Measurements from ENCODE around the gene KLF5.

KLF5 gene

GRCh38 chr13:73075954-73076353 is 17.1 kb downstream of the KLF5 start:
- H3K36me3 ChIP-seq (ENCODE audit: control insufficient read depth, low read length): no peaks in the 10 kb centered on the region
- no peaks in the 10 kb centered on the region for H3K79me2 ChIP-seq (ENCODE audit: control insufficient read depth, low read length)
- H3K4me2 ChIP-seq (ENCODE audit: low read length): no peak overlapping the region
- no peak for TF ChIP-seq EZH2phosphoT487 (IDR thresholded peaks at IDR 0.05; ENCODE audit: borderline replicate concordance, low read length)
- H4K20me1 ChIP-seq (ENCODE audit: control insufficient read depth, insufficient read depth, low read depth, low read length): no peaks in the 10 kb centered on the region
- no peaks in the 10 kb centered on the region for H3K9me3 ChIP-seq (ENCODE audit: control insufficient read depth, insufficient read depth, low read length)
- H3K27me3 ChIP-seq (ENCODE audit: control insufficient read depth, low read length): no peaks in the 10 kb centered on the region; the same call in 1 of the 2 replicates
- no peak overlapping the region for H3K4me3 ChIP-seq (ENCODE audit: low read length)
- H3K4me1 ChIP-seq (ENCODE audit: control insufficient read depth, low read length): no peaks in the 10 kb centered on the region
- no peak overlapping the region for H3K27ac ChIP-seq (ENCODE audit: low read depth, low read length)
- H3K9me2 ChIP-seq (replicated peaks; ENCODE audit: control insufficient read depth, low read length): no peaks in the 10 kb centered on the region
- H3F3A ChIP-seq (ENCODE audit: control insufficient read depth, insufficient read depth): no peaks in the 10 kb centered on the region

GRCh38 chr13:73077865-73078264 is 19.1 kb downstream of the KLF5 start:
- Histone ChIP-seq H3K4me2 (ENCODE audit: low read length) (no peak overlapping the region), H3K4me3 (ENCODE audit: low read length) (no peak overlapping the region), H3K27me3 (ENCODE audit: control insufficient read depth, low read length) (no peaks in the 10 kb centered on the region; the same call in 1 of the 2 replicates), H3K36me3 (ENCODE audit: control insufficient read depth, low read length) (no peaks in the 10 kb centered on the region), H3F3A (ENCODE audit: control insufficient read depth, insufficient read depth) (no peaks in the 10 kb centered on the region), H3K9me2 (replicated peaks; ENCODE audit: control insufficient read depth, low read length) (no peaks in the 10 kb centered on the region), H4K20me1 (ENCODE audit: control insufficient read depth, insufficient read depth, low read depth, low read length) (no peaks in the 10 kb centered on the region), H3K4me1 (ENCODE audit: control insufficient read depth, low read length) (no peaks in the 10 kb centered on the region), H3K79me2 (ENCODE audit: control insufficient read depth, low read length) (no peaks in the 10 kb centered on the region), H3K27ac (ENCODE audit: low read depth, low read length) (no peak overlapping the region), H3K9me3 (ENCODE audit: control insufficient read depth, insufficient read depth, low read length) (no peaks in the 10 kb centered on the region)
- TF ChIP-seq CTCF (IDR thresholded peaks at IDR 0.05; ENCODE audit: low read depth, low read length, poor library complexity, severe bottlenecking): no peak
- no peak for TF ChIP-seq EZH2phosphoT487 (IDR thresholded peaks at IDR 0.05; ENCODE audit: borderline replicate concordance, low read length)

- TF ChIP-seq CTCF (IDR thresholded peaks at IDR 0.05; ENCODE audit: low read depth, low read length, poor library complexity, severe bottlenecking) (no peak), EZH2phosphoT487 (IDR thresholded peaks at IDR 0.05; ENCODE audit: borderline replicate concordance, low read length) (no peak)
- Histone ChIP-seq H3K9me2 (replicated peaks; ENCODE audit: control insufficient read depth, low read length) (no peaks in the 10 kb centered on the region), H3K36me3 (ENCODE audit: control insufficient read depth, low read length) (no peaks in the 10 kb centered on the region), H3K9me3 (ENCODE audit: control insufficient read depth, insufficient read depth, low read length) (no peaks in the 10 kb centered on the region), H3F3A (ENCODE audit: control insufficient read depth, insufficient read depth) (no peaks in the 10 kb centered on the region), H3K4me1 (ENCODE audit: control insufficient read depth, low read length) (no peaks in the 10 kb centered on the region), H3K27me3 (ENCODE audit: control insufficient read depth, low read length) (no peaks in the 10 kb centered on the region), H4K20me1 (ENCODE audit: control insufficient read depth, insufficient read depth, low read depth, low read length) (no peaks in the 10 kb centered on the region), H3K4me3 (ENCODE audit: low read length) (no peak overlapping the region), H3K4me2 (ENCODE audit: low read length) (no peak overlapping the region), H3K27ac (ENCODE audit: low read depth, low read length) (no peak overlapping the region), H3K79me2 (ENCODE audit: control insufficient read depth, low read length) (no peaks in the 10 kb centered on the region)
Measured at GRCh38 chr13:73079359-73079758, 20.6 kb downstream of the KLF5 start.

- no peak overlapping the region for H3K4me3 ChIP-seq (ENCODE audit: low read length)
- no peak overlapping the region for H3K4me2 ChIP-seq (ENCODE audit: low read length)
- no peaks in the 10 kb centered on the region for H3K27me3 ChIP-seq (ENCODE audit: control insufficient read depth, low read length)
- H3K9me3 ChIP-seq (ENCODE audit: control insufficient read depth, insufficient read depth, low read length): no peaks in the 10 kb centered on the region
- no peaks in the 10 kb centered on the region for H3F3A ChIP-seq (ENCODE audit: control insufficient read depth, insufficient read depth)
- H3K27ac ChIP-seq (ENCODE audit: low read depth, low read length): no peak overlapping the region
- no peaks in the 10 kb centered on the region for H4K20me1 ChIP-seq (ENCODE audit: control insufficient read depth, insufficient read depth, low read depth, low read length)
- no peaks in the 10 kb centered on the region for H3K4me1 ChIP-seq (ENCODE audit: control insufficient read depth, low read length)
- no peaks in the 10 kb centered on the region for H3K79me2 ChIP-seq (ENCODE audit: control insufficient read depth, low read length)
- no peaks in the 10 kb centered on the region for H3K9me2 ChIP-seq (replicated peaks; ENCODE audit: control insufficient read depth, low read length)
- TF ChIP-seq CTCF (IDR thresholded peaks at IDR 0.05; ENCODE audit: low read depth, low read length, poor library complexity, severe bottlenecking) (no peak), EZH2phosphoT487 (IDR thresholded peaks at IDR 0.05; ENCODE audit: borderline replicate concordance, low read length) (no peak)
- H3K36me3 ChIP-seq (ENCODE audit: control insufficient read depth, low read length): no peaks in the 10 kb centered on the region
Measured at GRCh38 chr13:73081256-73081915, 22.6 kb downstream of the KLF5 start.

Measured in DOHH2 (cell line).